Globus pallidus (tissue), 1 donor: Measurements from ENCODE around the gene HOXB3.

Experiments used
- DNase-seq: peaks from one replicate; pipeline ENCODE4 v3.0.0-alpha.2; 2015; ENCODE audit warnings: low spot score

Gene HOXB3

GRCh38 chr17:48625495-48626244, 35.6 kb upstream of the HOXB3 start:
- DNase-seq, result no peak

DNA sequence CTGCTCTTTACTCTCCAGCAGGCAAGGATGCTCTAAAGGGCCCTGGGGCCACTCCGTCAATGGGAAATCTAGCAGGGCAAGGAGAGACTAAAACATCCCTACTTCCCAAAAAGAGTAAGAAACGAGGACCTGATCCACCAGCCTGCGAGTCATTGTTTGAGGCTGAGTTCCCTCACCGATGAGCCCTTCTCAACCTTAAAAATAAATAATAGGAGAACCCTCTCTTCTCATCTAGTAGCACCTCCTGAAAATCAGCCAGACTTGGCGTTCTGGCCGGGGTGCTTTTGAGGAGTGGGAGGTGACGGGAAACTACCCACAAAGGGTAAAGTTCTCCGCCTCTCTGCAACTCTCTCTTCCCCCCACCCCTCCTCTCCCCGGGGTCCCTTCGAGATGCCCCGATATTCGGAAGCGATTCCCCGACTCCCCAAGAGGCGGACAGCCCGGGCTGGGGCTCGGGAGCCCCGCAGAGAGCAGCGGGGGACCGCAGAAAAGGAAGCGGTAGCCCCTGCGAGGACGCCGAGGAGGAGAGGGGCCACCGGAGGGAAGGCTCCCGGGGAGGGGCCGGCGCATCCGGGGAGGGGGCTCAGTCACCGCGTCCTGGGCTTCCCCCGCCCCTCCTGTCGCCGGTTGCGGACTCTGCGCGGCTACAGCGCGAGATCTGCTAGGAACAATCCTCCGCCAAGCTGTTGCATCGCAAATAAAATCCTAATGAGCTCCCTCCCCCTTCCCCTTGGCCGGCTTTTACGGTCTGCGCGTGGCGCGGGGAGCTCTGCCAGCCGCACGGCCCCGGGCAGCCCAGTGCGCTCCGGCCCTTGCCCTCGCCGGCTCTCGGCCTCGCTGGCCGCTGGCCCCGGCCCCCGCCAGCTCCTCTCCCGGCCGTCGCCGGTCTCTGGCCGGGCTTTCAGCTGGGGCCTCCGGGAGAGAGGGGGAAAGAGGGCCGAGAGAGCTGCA, 34.8 kb upstream of the HOXB3 start:
- DNase-seq, result no peak

GRCh38 chr17:48624118-48624517, 34.1 kb upstream of the HOXB3 start:
- DNase-seq, result no peak

DNA sequence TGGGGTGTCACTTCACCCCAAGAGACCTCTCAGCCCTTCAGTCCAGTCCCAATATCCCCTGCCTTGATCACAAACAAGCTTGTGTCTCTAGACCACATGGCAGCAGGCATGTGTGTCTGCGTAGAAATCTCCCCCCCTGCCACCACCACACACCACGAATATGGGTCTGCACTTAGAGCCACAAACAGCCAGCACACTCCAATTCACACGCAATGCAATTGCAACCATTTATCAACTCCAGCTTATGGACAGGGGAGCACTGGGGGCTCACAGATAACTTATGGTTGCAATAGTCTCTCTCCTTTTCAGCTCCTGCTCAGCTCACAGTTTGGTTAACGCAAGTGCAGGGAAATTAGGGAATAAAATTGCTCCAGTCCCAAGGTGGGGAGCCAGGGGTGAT, 33.5 kb upstream of the HOXB3 start:
- no peak for DNase-seq

DNA sequence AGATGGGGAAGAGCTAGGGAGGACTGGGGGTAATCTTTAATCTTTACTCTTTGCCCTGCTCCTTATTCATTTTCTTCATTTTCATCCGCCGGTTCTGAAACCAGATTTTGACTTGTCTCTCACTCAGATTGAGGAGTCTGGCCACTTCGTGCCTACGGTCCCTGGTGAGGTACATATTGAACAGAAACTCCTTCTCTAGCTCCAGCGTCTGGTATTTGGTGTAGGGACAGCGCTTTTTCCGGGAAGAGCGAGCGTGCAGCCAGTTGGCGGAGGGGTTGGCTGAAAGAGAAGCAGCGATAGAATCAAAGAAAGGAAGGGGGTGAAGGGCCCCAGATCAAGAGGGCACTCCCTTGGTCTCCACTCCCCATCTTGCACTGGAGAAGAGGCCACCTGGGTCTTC, 32.8 kb upstream of the HOXB3 start:
- no peak for DNase-seq

GRCh38 chr17:48621410-48622392, 31.7 kb upstream of the HOXB3 start:
- no peak for DNase-seq

GRCh38 chr17:48620461-48621139, 30.6 kb upstream of the HOXB3 start:
- no peak for DNase-seq

- DNase-seq, result no peak
Observed at GRCh38 chr17:48619826-48620449, 29.9 kb upstream of the HOXB3 start.

GRCh38 chr17:48618256-48618896, 28.3 kb upstream of the HOXB3 start:
- DNase-seq, result peak; percentile 63

- no peak for DNase-seq
Observed at GRCh38 chr17:48617471-48618255, 27.6 kb upstream of the HOXB3 start.

- no peak for DNase-seq
Observed at GRCh38 chr17:48616717-48617470, 26.9 kb upstream of the HOXB3 start.

DNA sequence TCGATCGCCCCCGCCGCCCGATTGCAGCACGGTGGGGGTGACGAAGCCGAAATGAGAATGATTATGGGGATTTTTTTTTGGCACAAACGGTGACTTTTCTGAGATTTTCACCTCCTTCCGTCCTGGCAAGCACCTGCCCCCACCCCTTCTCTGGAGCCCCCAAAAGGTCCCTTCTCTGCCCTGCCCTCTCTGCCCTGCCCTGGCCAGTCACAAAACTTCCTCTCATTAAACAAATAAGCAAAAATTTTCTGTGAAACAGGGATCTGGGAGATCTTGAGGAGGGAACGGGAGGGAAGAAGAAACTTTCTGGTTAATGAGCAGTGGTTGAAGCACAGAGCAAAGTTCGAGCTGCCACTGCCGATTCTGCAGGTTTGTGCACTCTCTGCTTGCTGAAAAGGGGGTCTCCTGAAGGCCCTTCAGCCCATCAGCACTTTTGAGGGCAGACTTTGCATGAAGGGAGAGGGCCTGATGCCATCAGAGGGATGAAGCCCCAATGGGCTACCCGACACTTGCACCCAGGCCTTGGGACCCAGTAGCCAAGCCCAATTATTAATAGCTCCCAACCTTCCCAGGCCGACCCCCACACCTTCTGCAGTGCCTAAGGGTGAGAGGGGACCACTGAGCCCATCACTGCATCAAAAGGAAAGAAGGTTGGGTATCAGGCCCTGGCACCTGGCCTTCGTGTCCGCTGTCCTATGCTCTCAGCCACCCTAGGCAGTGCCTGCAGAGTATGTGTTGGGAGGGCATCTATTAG, 26.1 kb upstream of the HOXB3 start:
- DNase-seq, result no peak

GRCh38 chr17:48615047-48615962, 25.3 kb upstream of the HOXB3 start, which contains the start of gene HOXB8:
HOXB8 (minus strand) TSS chr17:48615292; CDS start chr17:48614704, 588 bp downstream.
- no peak for DNase-seq

DNA sequence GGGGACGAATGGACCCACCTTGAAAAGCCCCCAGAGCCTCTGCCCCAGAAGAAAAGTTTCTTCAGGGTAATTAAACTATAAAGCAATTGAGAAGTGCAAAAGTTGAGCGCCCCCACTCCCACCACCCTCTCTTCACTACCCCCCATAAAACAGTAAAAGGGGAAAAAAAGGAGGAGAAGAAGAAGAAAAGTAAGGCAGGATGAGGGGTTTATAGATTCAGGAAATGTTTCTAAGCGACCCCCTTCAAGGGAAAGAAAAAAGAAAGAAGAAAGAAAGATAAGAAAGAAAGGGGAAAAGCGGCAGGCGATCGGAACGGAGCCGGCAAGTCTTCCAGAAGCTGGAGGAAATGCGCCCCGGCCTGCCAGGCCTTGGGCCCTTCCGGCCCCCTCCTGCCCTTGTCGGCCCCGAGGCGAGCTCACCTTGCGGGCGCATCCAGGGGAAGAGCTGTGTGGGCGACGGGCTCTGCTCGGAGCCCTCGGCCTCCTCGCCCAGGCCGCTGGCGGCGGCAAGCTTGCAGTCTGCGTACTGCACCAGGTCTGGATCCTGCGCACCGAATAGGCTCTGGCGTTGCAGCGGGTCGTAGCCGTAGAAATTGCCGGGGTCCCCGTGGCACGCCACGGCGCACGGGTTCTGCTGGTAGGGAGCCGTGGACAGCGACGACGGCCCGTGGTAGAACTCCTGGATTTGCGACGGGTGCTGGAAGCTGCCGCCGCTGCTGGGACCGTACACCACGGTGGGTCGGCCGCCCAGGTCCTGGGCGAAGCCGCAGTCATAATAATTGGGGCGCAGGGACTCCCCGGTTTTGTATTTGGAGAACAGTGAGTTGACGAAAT, 24.0 kb upstream of the HOXB3 start:
- no peak for DNase-seq

- DNase-seq, result no peak
Observed at GRCh38 chr17:48612854-48613691, 23.0 kb upstream of the HOXB3 start.
